Measurements from ENCODE around the gene LCE3B.

DNA sequence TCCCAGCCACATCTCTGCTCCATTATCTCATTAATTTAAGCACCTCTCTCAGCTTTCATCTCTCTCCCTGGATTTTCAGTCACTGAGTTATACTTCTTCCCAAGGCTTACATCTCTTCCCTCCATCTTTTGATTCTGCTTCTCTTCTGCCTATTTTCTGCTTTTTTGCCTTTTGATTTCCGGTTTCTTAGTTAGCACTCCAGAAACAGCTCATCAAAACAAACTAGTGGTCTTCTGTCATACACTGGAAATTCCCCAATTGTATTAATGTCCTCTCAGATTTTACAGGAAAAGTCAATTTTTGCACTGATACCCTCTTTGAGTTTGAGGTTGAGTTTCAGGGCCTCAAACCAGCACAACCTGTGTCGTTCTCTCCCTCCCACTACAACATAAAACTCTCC lies 48.5 kb upstream of the LCE3B start:
- no peak for TF ChIP-seq CTCF (IDR thresholded peaks at IDR 0.05; ENCODE audit: low read length)
- no peak for TF ChIP-seq EZH2 (IDR thresholded peaks at IDR 0.05; ENCODE audit: borderline replicate concordance, low read length)
